Esophagus squamous epithelium (tissue), 4 donors: Measurements from ENCODE around the gene PRADC1.

Source experiments
- CTCF ChIP-seq, 6 experiments: fragments of 450-650 bp in 4 of 6; fragments of 200-600 bp in 2 of 6; sonication (generic) in 2 of 6; IDR thresholded peaks; one replicate each; pipeline ENCODE4 v1.5.1; 2016 to 2019; ENCODE audit warnings: antibody characterized with exemption in 6 of 6, mild to moderate bottlenecking in 4 of 6, moderate library complexity in 4 of 6
- POLR2A ChIP-seq, 4 donors: fragments of 450-650 bp; IDR thresholded peaks; one replicate each; pipeline ENCODE4 v1.6.1; 2017; ENCODE audit warnings: antibody characterized with exemption in 4 of 4, mild to moderate bottlenecking in 4 of 4, moderate library complexity in 3 of 4

GRCh38 chr2:73244580-73244979 lies 11.5 kb upstream of the PRADC1 start:
- TF ChIP-seq CTCF (IDR thresholded peaks at IDR 0.05) (no peak), POLR2A (IDR thresholded peaks at IDR 0.05) (no peak)
